Neural progenitor cell (in vitro differentiated cells): ENCODE results near the gene MYLK. TPM values are rescaled to one million over a fixed set of nuclear protein-coding genes. Genes with fewer than 3 reads are reported as not detected.
A peak's percentile ranks its signal among the peaks of the same experiment; 100 is the strongest.

Source experiments
- DNase-seq: peaks from one replicate; pipeline ENCODE4 v3.0.0-alpha.2; 2016; ENCODE audit warnings: low spot score
- H2AFZ ChIP-seq: fragments of 200-600 bp; sonication (generic); replicated peaks from 2 replicates; pipeline ENCODE4 v1.6.1; 2016; ENCODE audit warnings: antibody characterized with exemption
- H3F3A ChIP-seq: fragments of 200-600 bp; sonication (generic); 2 replicates; pipeline ENCODE4 v1.6.1; 2016; ENCODE audit warnings: antibody characterized with exemption, low read depth
- H3K27ac ChIP-seq: fragments of 200-600 bp; sonication (generic); 2 replicates; pipeline ENCODE4 v1.5.1; 2016; ENCODE audit warnings: mild to moderate bottlenecking
- H3K27me3 ChIP-seq: fragments of 200-600 bp; sonication (generic); 2 replicates; pipeline ENCODE4 v1.6.1; 2016; ENCODE audit warnings: mild to moderate bottlenecking, moderate library complexity
- H3K36me3 ChIP-seq: fragments of 200-600 bp; sonication (generic); 2 replicates; pipeline ENCODE4 v1.5.1; 2016
- H3K4me1 ChIP-seq: fragments of 200-600 bp; sonication (generic); 2 replicates; pipeline ENCODE4 v1.6.1; 2016; ENCODE audit warnings: mixed run types
- H3K4me2 ChIP-seq: fragments of 200-600 bp; sonication (generic); 2 replicates; pipeline ENCODE4 v1.6.1; 2016
- H3K4me3 ChIP-seq: fragments of 200-600 bp; sonication (generic); 2 replicates; pipeline ENCODE4 v1.5.1; 2016
- H3K79me2 ChIP-seq: fragments of 200-600 bp; sonication (generic); 2 replicates; pipeline ENCODE4 v1.6.1; 2016; ENCODE audit warnings: low read depth
- H3K9ac ChIP-seq: fragments of 200-600 bp; sonication (generic); 2 replicates; pipeline ENCODE4 v1.6.1; 2016
- H3K9me3 ChIP-seq: fragments of 200-600 bp; sonication (generic); 2 replicates; pipeline ENCODE4 v1.5.1; 2016; ENCODE audit warnings: low read depth
- H4K20me1 ChIP-seq: fragments of 200-600 bp; sonication (generic); 2 replicates; pipeline ENCODE4 v1.6.1; 2016; ENCODE audit warnings: low read depth
- H3K27ac Mint-ChIP-seq: 3 replicates; pipeline ENCODE4 v1.8.0; 2021; ENCODE audit warnings: mixed read lengths
- H3K27me3 Mint-ChIP-seq: 2 replicates; pipeline ENCODE4 v1.8.0; 2022; ENCODE audit warnings: low read depth, mild to moderate bottlenecking, inconsistent platforms, moderate library complexity, mixed read lengths; ENCODE audit not compliant: insufficient read depth
- H3K36me3 Mint-ChIP-seq: 3 replicates; pipeline ENCODE4 v1.8.0; 2021; ENCODE audit warnings: mixed read lengths
- H3K4me1 Mint-ChIP-seq: 3 replicates; pipeline ENCODE4 v1.8.0; 2021; ENCODE audit warnings: mixed read lengths
- H3K4me3 Mint-ChIP-seq: 3 replicates; pipeline ENCODE4 v1.8.0; 2021; ENCODE audit warnings: mild to moderate bottlenecking, moderate library complexity, mixed read lengths
- H3K9me3 Mint-ChIP-seq: 3 replicates; pipeline ENCODE4 v1.8.0; 2020; ENCODE audit warnings: mixed read lengths
- EZH2 ChIP-seq: fragments of 200-600 bp; sonication (generic); IDR thresholded peaks from 2 replicates; pipeline ENCODE4 v1.6.1; 2017; ENCODE audit warnings: antibody characterized with exemption, mild to moderate bottlenecking, moderate library complexity
- EZH2phosphoT487 ChIP-seq: fragments of 200-600 bp; sonication (generic); IDR thresholded peaks from 2 replicates; pipeline ENCODE4 v1.6.1; 2017; ENCODE audit warnings: antibody characterized with exemption
- total RNA-seq: library from RNA; depleted of rRNA; stranded (reverse); fragments of >200 nt; gene quantifications from 2 replicates; pipeline ENCODE4 v1.2.3, GENCODE V29; 2015; ENCODE audit warnings: low replicate concordance
- TF ChIP-seq, protein P1 (sequence below): fragments of 200-600 bp; sonication (generic); IDR thresholded peaks from 2 replicates; pipeline ENCODE4 v1.5.1; 2017; ENCODE audit warnings: antibody characterized with exemption, mild to moderate bottlenecking

MYLK gene
- total RNA-seq, 1 donor from 2014 or later, result 28.4 TPM

DNA sequence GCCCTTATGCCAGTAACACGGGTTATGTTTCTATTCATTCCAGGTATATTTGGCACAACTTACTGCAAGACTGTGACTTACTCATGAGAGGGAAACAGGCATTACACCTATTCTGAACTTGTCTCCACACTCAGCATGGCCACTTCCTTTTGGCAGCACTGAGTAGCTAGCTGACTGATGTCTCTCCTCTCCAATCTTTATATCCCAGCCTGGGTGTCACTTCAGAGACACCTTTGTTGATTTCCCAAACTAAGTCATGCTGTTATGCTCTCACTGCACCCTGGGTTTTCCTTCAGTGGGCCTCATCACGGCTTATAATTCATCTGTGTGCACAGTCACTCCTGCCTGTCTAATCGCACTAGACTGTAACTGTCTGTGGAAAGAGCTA lies 114.8 kb downstream of the MYLK start:
- H3K36me3 Mint-ChIP-seq, result peaks cover 22% of the 10 kb centered on the region
- Histone ChIP-seq H3K4me2 (no peak overlapping the region), H3K27me3 (no peaks in the 10 kb centered on the region), H3K36me3 (no peaks in the 10 kb centered on the region), H3K9me3 (no peaks in the 10 kb centered on the region), H3K9ac (no peak overlapping the region), H2AFZ (no peak overlapping the region), H3K27ac (no peak overlapping the region), H3K4me1 (peaks cover 28% of the 10 kb centered on the region), H3K4me3 (no peak overlapping the region), H4K20me1 (no peaks in the 10 kb centered on the region), H3F3A (peaks cover 15% of the 10 kb centered on the region), H3K79me2 (no peaks in the 10 kb centered on the region)
- peak overlapping the region; percentile 59 for H3K27ac Mint-ChIP-seq
- TF ChIP-seq, protein P1, sequence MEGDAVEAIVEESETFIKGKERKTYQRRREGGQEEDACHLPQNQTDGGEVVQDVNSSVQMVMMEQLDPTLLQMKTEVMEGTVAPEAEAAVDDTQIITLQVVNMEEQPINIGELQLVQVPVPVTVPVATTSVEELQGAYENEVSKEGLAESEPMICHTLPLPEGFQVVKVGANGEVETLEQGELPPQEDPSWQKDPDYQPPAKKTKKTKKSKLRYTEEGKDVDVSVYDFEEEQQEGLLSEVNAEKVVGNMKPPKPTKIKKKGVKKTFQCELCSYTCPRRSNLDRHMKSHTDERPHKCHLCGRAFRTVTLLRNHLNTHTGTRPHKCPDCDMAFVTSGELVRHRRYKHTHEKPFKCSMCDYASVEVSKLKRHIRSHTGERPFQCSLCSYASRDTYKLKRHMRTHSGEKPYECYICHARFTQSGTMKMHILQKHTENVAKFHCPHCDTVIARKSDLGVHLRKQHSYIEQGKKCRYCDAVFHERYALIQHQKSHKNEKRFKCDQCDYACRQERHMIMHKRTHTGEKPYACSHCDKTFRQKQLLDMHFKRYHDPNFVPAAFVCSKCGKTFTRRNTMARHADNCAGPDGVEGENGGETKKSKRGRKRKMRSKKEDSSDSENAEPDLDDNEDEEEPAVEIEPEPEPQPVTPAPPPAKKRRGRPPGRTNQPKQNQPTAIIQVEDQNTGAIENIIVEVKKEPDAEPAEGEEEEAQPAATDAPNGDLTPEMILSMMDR, result no peak
- TF ChIP-seq EZH2 (no peak), EZH2phosphoT487 (no peak)
- H3K4me3 Mint-ChIP-seq, result no peak overlapping the region
- DNase-seq, result no peak
- H3K9me3 Mint-ChIP-seq, result peaks cover 2% of the 10 kb centered on the region
- H3K4me1 Mint-ChIP-seq, result peaks cover 37% of the 10 kb centered on the region
- H3K27me3 Mint-ChIP-seq, result peaks cover 2% of the 10 kb centered on the region

DNA sequence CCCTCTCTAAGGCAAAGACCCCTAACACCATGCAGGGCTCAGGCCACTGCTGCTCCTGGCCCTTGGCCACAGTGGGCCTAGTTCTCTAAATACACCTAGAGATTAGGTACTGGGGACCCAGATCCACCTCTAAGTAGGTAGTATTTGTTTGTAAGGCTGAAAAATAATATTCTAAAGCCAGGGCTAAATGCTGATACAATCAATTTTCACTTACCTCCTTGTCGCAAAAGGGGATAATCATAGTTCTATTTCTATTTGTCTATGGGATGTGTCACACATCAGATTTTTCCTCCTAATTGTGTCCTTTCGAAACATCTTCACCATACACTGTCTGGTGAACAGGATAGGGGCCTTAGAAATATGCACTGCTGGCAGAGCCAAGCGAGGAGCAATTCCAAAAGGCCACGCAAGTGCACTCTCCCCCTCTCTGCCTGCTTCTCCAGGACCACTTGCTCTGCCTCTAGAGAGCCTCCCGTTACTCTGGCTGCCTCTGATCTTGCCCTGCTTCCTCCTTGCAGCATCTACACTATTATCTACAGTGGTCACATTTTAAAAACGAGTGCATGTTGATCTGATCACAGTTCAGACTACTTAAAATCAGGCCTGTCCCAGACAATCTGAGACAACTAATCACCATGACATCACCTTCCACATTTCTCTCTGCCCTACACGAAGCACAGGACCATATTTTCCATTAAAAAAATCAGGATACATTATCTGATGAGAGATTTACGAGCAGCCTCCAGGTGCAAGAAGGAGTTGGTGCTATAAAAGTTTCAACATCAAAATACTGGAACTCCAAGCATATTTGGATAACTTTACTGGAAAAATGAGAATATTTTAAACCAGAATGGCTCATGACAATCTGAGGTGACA lies 115.4 kb downstream of the MYLK start:
- H3K79me2 ChIP-seq, result no peaks in the 10 kb centered on the region

DNA sequence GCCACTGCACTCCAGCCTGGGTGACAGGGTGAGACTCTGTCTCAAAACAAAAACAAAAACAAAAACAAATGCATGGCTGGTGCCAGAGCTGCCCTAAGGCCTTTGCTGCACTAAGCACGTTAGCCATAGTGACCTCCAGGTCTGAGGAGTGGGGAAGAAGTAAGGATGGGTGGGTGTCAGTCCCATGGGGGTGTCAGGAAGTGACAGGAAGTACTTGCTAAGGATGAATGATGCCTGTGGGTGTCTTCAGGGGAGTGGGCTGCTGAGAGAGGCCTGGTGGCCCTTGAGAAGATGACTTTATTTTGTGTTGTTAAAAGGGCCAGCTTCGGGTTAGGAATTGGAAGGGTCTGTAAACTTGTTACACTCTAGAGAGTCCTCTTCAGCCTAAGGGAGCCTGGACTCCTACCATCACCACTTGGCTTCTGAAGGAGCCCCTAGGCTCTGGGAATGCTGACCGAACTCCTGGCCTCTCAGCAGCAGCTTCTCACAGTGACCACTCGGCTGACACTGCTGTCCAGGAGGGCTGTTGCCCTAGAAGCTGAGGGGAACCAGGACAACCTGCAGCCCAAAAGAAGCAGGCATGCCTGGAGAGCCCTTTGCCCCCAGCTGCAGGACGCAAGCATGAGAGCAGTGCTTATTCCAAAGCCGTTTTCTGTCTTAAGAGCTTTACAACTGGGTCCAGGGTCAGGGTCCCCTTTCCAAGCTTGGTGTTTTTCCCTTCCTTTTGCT lies 116.4 kb downstream of the MYLK start:
- no peak overlapping the region for H3K4me3 ChIP-seq
- peaks cover 25% of the 10 kb centered on the region for H3K36me3 Mint-ChIP-seq
- no peaks in the 10 kb centered on the region for H3K79me2 ChIP-seq
- no peak overlapping the region for H3K4me2 ChIP-seq
- H3K36me3 ChIP-seq, result no peaks in the 10 kb centered on the region
- no peak overlapping the region for H3K9ac ChIP-seq
- peaks cover 15% of the 10 kb centered on the region for H3K4me1 ChIP-seq
- H3K4me3 Mint-ChIP-seq, result peak overlapping the region; percentile 9
- peaks cover 2% of the 10 kb centered on the region for H3K9me3 Mint-ChIP-seq
- peaks cover 25% of the 10 kb centered on the region for H3K4me1 Mint-ChIP-seq
- H3F3A ChIP-seq, result peaks cover 15% of the 10 kb centered on the region
- peaks cover 5% of the 10 kb centered on the region for H3K27me3 Mint-ChIP-seq
- H3K27me3 ChIP-seq, result no peaks in the 10 kb centered on the region
- no peak for TF ChIP-seq EZH2
- no peak for TF ChIP-seq EZH2phosphoT487
- TF ChIP-seq, protein P1, result no peak
- no peak overlapping the region for H3K27ac ChIP-seq
- no peaks in the 10 kb centered on the region for H3K9me3 ChIP-seq
- no peak overlapping the region for H2AFZ ChIP-seq
- DNase-seq, result no peak
- peak overlapping the region; percentile 73 for H3K27ac Mint-ChIP-seq
- H4K20me1 ChIP-seq, result no peaks in the 10 kb centered on the region

More for the DNA sequence above, 115.4 kb downstream of the MYLK start:
- H3K9ac ChIP-seq, result no peak overlapping the region
- H3K4me2 ChIP-seq, result no peak overlapping the region
- no peaks in the 10 kb centered on the region for H3K27me3 ChIP-seq
- Mint-ChIP-seq H3K9me3 (peaks cover 2% of the 10 kb centered on the region), H3K4me3 (no peak overlapping the region), H3K27ac (no peak overlapping the region), H3K36me3 (peaks cover 24% of the 10 kb centered on the region), H3K4me1 (peaks cover 31% of the 10 kb centered on the region), H3K27me3 (peaks cover 5% of the 10 kb centered on the region)
- no peaks in the 10 kb centered on the region for H4K20me1 ChIP-seq
- H3K9me3 ChIP-seq, result no peaks in the 10 kb centered on the region
- TF ChIP-seq EZH2 (no peak), EZH2phosphoT487 (no peak)
- TF ChIP-seq, protein P1, result no peak
- H3F3A ChIP-seq, result peaks cover 15% of the 10 kb centered on the region
- DNase-seq, result no peak
- no peak overlapping the region for H3K27ac ChIP-seq
- H3K4me1 ChIP-seq, result peaks cover 23% of the 10 kb centered on the region
- no peaks in the 10 kb centered on the region for H3K36me3 ChIP-seq
- H3K4me3 ChIP-seq, result no peak overlapping the region
- no peak overlapping the region for H2AFZ ChIP-seq
